AG04450 (cell line): ENCODE results near the gene LACRT. TPM values are rescaled to one million over a fixed set of nuclear protein-coding genes. Genes with fewer than 3 reads are reported as not detected.

Experiments used
- CTCF ChIA-PET: fragments of 300-600, 350-600 bp; formaldehyde crosslinking; extraction: SDS; loops from one replicate; lab custom pipeline; 2022; ENCODE audit warnings: antibody characterized with exemption, inconsistent platforms; lab: Charles Lee
- POLR2A ChIA-PET: fragments of 350-600 bp; formaldehyde crosslinking; extraction: SDS; loops from one replicate; lab custom pipeline; 2021; ENCODE audit warnings: antibody characterized with exemption, inconsistent platforms; lab: Yijun Ruan, JAX
- DNase-seq: peaks from one replicate; pipeline ENCODE4 v3.0.0-alpha.2; 2011; ENCODE audit warnings: low read depth, low spot score
- H3K27ac ChIP-seq: one replicate; pipeline ENCODE4 v1.5.1; 2012; ENCODE audit warnings: low read depth, low read length, control low read depth
- H3K27me3 ChIP-seq: one replicate; pipeline ENCODE4 v1.6.0; 2012; ENCODE audit warnings: low read length; ENCODE audit not compliant: control insufficient read depth, insufficient read depth
- H3K4me3 ChIP-seq: 2 replicates; pipeline ENCODE4 v1.5.1; 2011; ENCODE audit warnings: mild to moderate bottlenecking, low read depth, low read length, control low read depth
- H3K9me3 ChIP-seq: 2 replicates; pipeline ENCODE4 v1.5.1; 2012; ENCODE audit warnings: low read length; ENCODE audit not compliant: control insufficient read depth, insufficient read depth
- CTCF ChIP-seq: IDR thresholded peaks from 2 replicates; pipeline ENCODE4 v1.5.1; 2011; ENCODE audit warnings: low read depth, low read length, control low read depth, inconsistent platforms
- polyA plus RNA-seq: library from polyadenylated mRNA; depleted of rRNA; stranded (reverse); fragments of >200 nt; gene quantifications from 2 replicates; pipeline ENCODE4 v1.2.3, GENCODE V29; 2011; rRNA removed

The LACRT gene
- polyA plus RNA-seq, 1 experiment, result not detected

- DNase-seq, result no peak
- CTCF ChIA-PET, result interaction anchor here (2.3 kb wide), 1 partner anchor 12 kb away, joined by 14 read pairs; no protein-coding TSS in a partner anchor
- Histone ChIP-seq H3K4me3 (no peak overlapping the region), H3K9me3 (no peaks in the 10 kb centered on the region), H3K27me3 (peaks cover 16% of the 10 kb centered on the region), H3K27ac (no peak overlapping the region)
- POLR2A ChIA-PET, result no interaction called here
- TF ChIP-seq CTCF, result no peak
Observed at GRCh38 chr12:54581412-54581811, 53.3 kb downstream of the LACRT start.

Other genes with a start within 250 kb of the LACRT start
- gene ITGA5, start 215.6 kb downstream of the LACRT start, polyA plus RNA-seq, result 160 and 185 TPM in 2 replicates
- not detected in 2 replicates for gene GTSF1, start 161.3 kb downstream of the LACRT start, polyA plus RNA-seq
- not detected in 2 replicates for gene NCKAP1L, start 137.1 kb downstream of the LACRT start, polyA plus RNA-seq
- not detected in 2 replicates for gene PDE1B, start 85.3 kb downstream of the LACRT start, polyA plus RNA-seq
- gene PPP1R1A, start 46.2 kb downstream of the LACRT start, polyA plus RNA-seq, result not detected in 2 replicates
- gene DCD, start 13.5 kb upstream of the LACRT start, polyA plus RNA-seq, result not detected in 2 replicates
- not detected in 2 replicates for gene MUCL1, start 219.6 kb upstream of the LACRT start, polyA plus RNA-seq